Measurements from ENCODE around the gene WDR18. TPM values are rescaled to one million over a fixed set of nuclear protein-coding genes. Genes with fewer than 3 reads are reported as not detected.

Gene WDR18
- total RNA-seq, 1 experiment from 2014 or later, result 94.7 TPM

DNA sequence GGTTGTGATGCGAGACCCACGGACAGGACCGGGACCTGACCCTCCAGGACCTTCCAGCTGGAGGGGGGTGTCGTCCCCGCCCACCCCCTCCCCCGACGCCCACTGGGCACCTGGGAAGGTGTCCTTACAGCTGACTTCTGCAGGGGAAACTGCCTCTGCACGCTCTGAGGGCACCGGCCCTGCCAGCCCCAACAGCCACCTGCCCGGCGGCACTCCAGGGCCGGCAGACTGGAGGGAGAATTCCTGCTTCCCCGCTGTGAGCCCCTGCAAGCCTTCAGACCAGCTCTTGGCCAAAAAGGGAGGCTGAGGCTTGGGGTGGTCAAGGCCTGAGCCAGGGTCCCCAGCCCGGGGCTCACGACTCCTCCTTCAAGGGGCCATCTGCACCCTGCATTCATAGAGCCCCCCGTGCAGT is 43.5 kb downstream of the WDR18 start:
- peaks cover 19 to 27% (median 26%) of the 10 kb centered on the region in 3 experiments; a peak in 6 of 7 replicates for H3K36me3 Mint-ChIP-seq (ENCODE audit: insufficient read depth in 1 of 3, low read depth in 3 of 3)
- Histone ChIP-seq H2BK20ac (ENCODE audit: low read depth, low read length, poor library complexity, severe bottlenecking) (no peak overlapping the region), H4K8ac (replicated peaks; ENCODE audit: insufficient read length, low read depth, low read length) (no peak overlapping the region), H4K91ac (ENCODE audit: insufficient read length, low read depth, low read length) (no peak overlapping the region), H3K14ac (ENCODE audit: insufficient read depth, low read length) (peak overlapping the region; percentile 100), H2BK15ac (ENCODE audit: low read depth, low read length) (no peak overlapping the region), H3K23ac (ENCODE audit: insufficient read length, low read depth, low read length) (no peak overlapping the region), H3K79me1 (ENCODE audit: insufficient read depth, low read depth, low read length, poor library complexity, severe bottlenecking) (peaks cover 7% of the 10 kb centered on the region), H3K27me3 (ENCODE audit: insufficient read depth, low read length) (no peaks in the 10 kb centered on the region), H3K9me3 (ENCODE audit: control insufficient read depth, low read depth, low read length) (no peaks in the 10 kb centered on the region), H3K27ac (ENCODE audit: insufficient read length, low read depth, low read length) (no peak overlapping the region), H2BK12ac (ENCODE audit: insufficient read length, low read depth, low read length) (no peak overlapping the region), H2BK5ac (ENCODE audit: insufficient read length, low read length) (no peak overlapping the region), H3T11ph (ENCODE audit: low read length) (no peak overlapping the region), H3K23me2 (ENCODE audit: insufficient read length, low read depth, low read length, poor library complexity, severe bottlenecking) (peaks cover 16% of the 10 kb centered on the region), H3K18ac (ENCODE audit: insufficient read length, low read depth, low read length) (peak overlapping the region; percentile 100), H4K5ac (ENCODE audit: insufficient read length, low read depth, low read length) (no peak overlapping the region), H4K20me1 (ENCODE audit: control insufficient read depth, insufficient read depth, insufficient read length) (no peaks in the 10 kb centered on the region), H3K4ac (ENCODE audit: low read depth, low read length) (no peak overlapping the region), H3K4me2 (ENCODE audit: insufficient read depth, insufficient read length, low read length) (peak overlapping the region; percentile 90), H2BK120ac (ENCODE audit: low read depth, low read length, poor library complexity, severe bottlenecking) (no peak overlapping the region), H3K79me2 (ENCODE audit: insufficient read depth, low read length) (peaks cover 15% of the 10 kb centered on the region; the same call in 1 of the 2 replicates), H2AK5ac (ENCODE audit: insufficient read length, low read length) (no peak overlapping the region), H3K9ac (ENCODE audit: extremely low read depth, insufficient read length, low read length) (peak overlapping the region; percentile 83), H3K4me1 (ENCODE audit: insufficient read depth, low read length) (no peaks in the 10 kb centered on the region), H3K56ac (ENCODE audit: insufficient read length, low read depth, low read length) (no peak overlapping the region), H2AFZ (ENCODE audit: low read length) (no peak overlapping the region)
- peak overlapping the region in 1 of 3 experiments; percentile 68; a peak in 1 of 7 replicates for H3K27ac Mint-ChIP-seq
- WGBS (ENCODE audit: extremely low coverage, insufficient read length, low lambda C conversion rate), result no CpG with 5 or more reads among the region's 16 CpGs
- H3K4me3 Mint-ChIP-seq, result peak overlapping the region; percentile 91 to 98
- H3K9me3 Mint-ChIP-seq, result no peaks in the 10 kb centered on the region
- peaks cover 4 to 22% of the 10 kb centered on the region in 2 experiments; a peak in 3 of 4 replicates for H3K4me1 Mint-ChIP-seq
- no peak for DNase-seq
- no peaks in the 10 kb centered on the region; the same call in 1 of the 2 replicates for H3K27me3 Mint-ChIP-seq (ENCODE audit: low read depth)
- TF ChIP-seq, protein P1, sequence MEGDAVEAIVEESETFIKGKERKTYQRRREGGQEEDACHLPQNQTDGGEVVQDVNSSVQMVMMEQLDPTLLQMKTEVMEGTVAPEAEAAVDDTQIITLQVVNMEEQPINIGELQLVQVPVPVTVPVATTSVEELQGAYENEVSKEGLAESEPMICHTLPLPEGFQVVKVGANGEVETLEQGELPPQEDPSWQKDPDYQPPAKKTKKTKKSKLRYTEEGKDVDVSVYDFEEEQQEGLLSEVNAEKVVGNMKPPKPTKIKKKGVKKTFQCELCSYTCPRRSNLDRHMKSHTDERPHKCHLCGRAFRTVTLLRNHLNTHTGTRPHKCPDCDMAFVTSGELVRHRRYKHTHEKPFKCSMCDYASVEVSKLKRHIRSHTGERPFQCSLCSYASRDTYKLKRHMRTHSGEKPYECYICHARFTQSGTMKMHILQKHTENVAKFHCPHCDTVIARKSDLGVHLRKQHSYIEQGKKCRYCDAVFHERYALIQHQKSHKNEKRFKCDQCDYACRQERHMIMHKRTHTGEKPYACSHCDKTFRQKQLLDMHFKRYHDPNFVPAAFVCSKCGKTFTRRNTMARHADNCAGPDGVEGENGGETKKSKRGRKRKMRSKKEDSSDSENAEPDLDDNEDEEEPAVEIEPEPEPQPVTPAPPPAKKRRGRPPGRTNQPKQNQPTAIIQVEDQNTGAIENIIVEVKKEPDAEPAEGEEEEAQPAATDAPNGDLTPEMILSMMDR (conservative IDR thresholded peaks at IDR 0.05), result no peak

Measured in H9 (cell line).